ENCODE measurements around the gene DMC1. TPM values are rescaled to one million over a fixed set of nuclear protein-coding genes. Genes with fewer than 3 reads are reported as not detected.
A peak's percentile ranks its signal among the peaks of the same experiment; 100 is the strongest.

DMC1 gene
- total RNA-seq, 1 experiment from 2014 or later: 0.89 TPM

GRCh38 chr22:38469306-38469781, 100.6 kb downstream of the DMC1 start:
- no peaks in the 10 kb centered on the region for H3K79me2 ChIP-seq (ENCODE audit: insufficient read depth, low read length)
- ChIA-PET CTCF (no interaction called here), RAD21 (ENCODE audit: low non-redundant PET in 1 of 2, low total read pairs in 2 of 2, uncharacterized antibody in 2 of 2, unreplicated experiment in 2 of 2) (no interaction called here), POLR2A (no interaction called here)
- H3K4me2 ChIP-seq (ENCODE audit: low read length): peak overlapping the region; percentile 100
- no peak overlapping the region; a peak in 1 of 4 replicates for H3K4me3 ChIP-seq (replicated peaks in 1 of 2; ENCODE audit: low read depth in 1 of 2, low read length in 2 of 2)
- H2AFZ ChIP-seq (ENCODE audit: low read depth, low read length, poor library complexity, severe bottlenecking): no peak overlapping the region
- DNase-seq (ENCODE audit: low read depth, low spot score) (no peak), ATAC-seq (no peak)
- intact Hi-C loops (cut with micrococcal nuclease): no loop called here
- no peak overlapping the region; the same call in 1 of the 2 replicates for H3K27ac ChIP-seq (ENCODE audit: low read depth, low read length)
- no peak for TF ChIP-seq YY1 (IDR thresholded peaks at IDR 0.05; ENCODE audit: extremely low read depth, insufficient replicate concordance, low read depth, low read length)
- TF ChIP-seq MAX (IDR thresholded peaks at IDR 0.05): no peak
- TF ChIP-seq SIN3A (IDR thresholded peaks at IDR 0.05; ENCODE audit: low read depth): no peak
- TF ChIP-seq CTCF (IDR thresholded peaks at IDR 0.05 in 2 of 3, conservative IDR thresholded peaks at IDR 0.05 in 1 of 3; ENCODE audit: borderline replicate concordance in 1 of 3, insufficient read depth in 1 of 3, low read depth in 2 of 3, low read length in 2 of 3): no peak
- TF ChIP-seq ELF1 (IDR thresholded peaks at IDR 0.05; ENCODE audit: borderline replicate concordance, low read depth): no peak
- TF ChIP-seq ZBTB33 (IDR thresholded peaks at IDR 0.05; ENCODE audit: extremely low read depth, insufficient replicate concordance, low read length): no peak
- no peak for TF ChIP-seq EZH2 (IDR thresholded peaks at IDR 0.05)
- no peak for TF ChIP-seq SP1 (IDR thresholded peaks at IDR 0.05; ENCODE audit: low read depth)
- TF ChIP-seq REST (IDR thresholded peaks at IDR 0.05; ENCODE audit: low read depth): no peak
- TF ChIP-seq RAD21 (IDR thresholded peaks at IDR 0.05; ENCODE audit: low read depth): no peak
- no peak for TF ChIP-seq CBX3 (IDR thresholded peaks at IDR 0.05; ENCODE audit: low read depth)
- no peak for TF ChIP-seq TCF7L2 (IDR thresholded peaks at IDR 0.05; ENCODE audit: borderline replicate concordance, extremely low read depth, insufficient read depth, insufficient read length)
- no peak for TF ChIP-seq EZH2phosphoT487 (IDR thresholded peaks at IDR 0.05; ENCODE audit: borderline replicate concordance)
- no peak for TF ChIP-seq ZNF274 (IDR thresholded peaks at IDR 0.05; ENCODE audit: low read depth, low read length)
- BruUV-seq (replicated peaks): no TSS peak
- no peak overlapping the region for H3K9ac ChIP-seq (ENCODE audit: low read length)
- no peaks in the 10 kb centered on the region for H3K27me3 ChIP-seq (ENCODE audit: insufficient read depth, low read length)
- H3K9me2 ChIP-seq (ENCODE audit: insufficient read depth): no peaks in the 10 kb centered on the region
- no peaks in the 10 kb centered on the region for H4K20me1 ChIP-seq (ENCODE audit: insufficient read depth)
- H3K36me3 ChIP-seq (ENCODE audit: control insufficient read depth in 1 of 2, insufficient read depth in 2 of 2, low read length in 2 of 2): no peaks in the 10 kb centered on the region
- peaks cover 6 to 29% of the 10 kb centered on the region in 2 experiments for H3K4me1 ChIP-seq (ENCODE audit: control insufficient read depth in 1 of 2, insufficient read depth in 2 of 2, low read length in 2 of 2)
- no peaks in the 10 kb centered on the region for H3K9me3 ChIP-seq (ENCODE audit: control insufficient read depth in 1 of 2, insufficient read depth in 1 of 2, low read depth in 1 of 2, low read length in 2 of 2)

Measured in HCT116 (cell line).